K562 (cell line): ENCODE measurements around the gene LSS. TPM values are rescaled to one million over a fixed set of nuclear protein-coding genes. Genes with fewer than 3 reads are reported as not detected.

Source experiments
- BRD9 ChIP-seq: fragments of 450-650 bp; IDR thresholded peaks from 2 replicates; pipeline ENCODE4 v1.6.1; 2018; ENCODE audit warnings: low read depth; ENCODE audit not compliant: partially characterized antibody
- GTF2F1 ChIP-seq: IDR thresholded peaks from 2 replicates; pipeline ENCODE4 v1.6.1; 2011; ENCODE audit warnings: low read depth, low read length, improper control_type of control experiment
- HDAC1 ChIP-seq, 2 experiments: fragments of 450-650 bp; IDR thresholded peaks; 2 replicates each; pipeline ENCODE4 v1.6.1; 2016 to 2017; ENCODE audit warnings: inconsistent platforms in 1 of 2, mild to moderate bottlenecking in 1 of 2, moderate library complexity in 1 of 2
- MCM2 ChIP-seq: fragments of 450-650 bp; IDR thresholded peaks from 2 replicates; pipeline ENCODE4 v1.6.1; 2017; ENCODE audit warnings: low read depth, mild to moderate bottlenecking
- RBM34 ChIP-seq: fragments of 200-400 bp; formaldehyde crosslinking; IDR thresholded peaks from 2 replicates; pipeline ENCODE4 v1.6.1; 2018; ENCODE audit warnings: low read length, borderline replicate concordance; ENCODE audit not compliant: insufficient read depth
- TCF3 ChIP-seq: sonication (generic); formaldehyde crosslinking; IDR thresholded peaks from 2 replicates; pipeline ENCODE4 v1.4.0; 2020; ENCODE audit warnings: mild to moderate bottlenecking, missing genetic modification reagents
- ZNF316 ChIP-seq: fragments of 450-650 bp; IDR thresholded peaks from 2 replicates; pipeline ENCODE4 v1.6.1; 2016
- ZNF444 ChIP-seq: fragments of 250-450 bp; sonication (Bioruptor Pico); IDR thresholded peaks from 2 replicates; pipeline ENCODE4 v1.4.0; 2020; ENCODE audit warnings: mild to moderate bottlenecking, moderate library complexity
- ZNF57 ChIP-seq: fragments of 450-650 bp; formaldehyde crosslinking; IDR thresholded peaks from 2 replicates; pipeline ENCODE4 v1.4.0; 2020; ENCODE audit warnings: mild to moderate bottlenecking, moderate library complexity
- polyA plus RNA-seq, 8 experiments: library from polyadenylated mRNA; depleted of rRNA in 4 of 8; stranded (reverse) in 5 of 8; unstranded in 3 of 8; fragments of >200 nt; fragmentation: Nextera tagmentation in 2 of 8; fragmentation: Illumina TruSeq in 1 of 8; extraction: Ambion mirVana in 2 of 8; extraction: Trizol in 1 of 8; gene quantifications; 2 replicates each; pipeline versions ENCODE4 v1.2.1 to v1.2.3, GENCODE V29; 2011 to 2014; ENCODE audit warnings: inconsistent platforms in 1 of 8, missing spikeins in 1 of 8
- total RNA-seq, 7 experiments: library from RNA; depleted of rRNA in 6 of 7; stranded (reverse); fragments of >200 nt in 6 of 7; fragmentation: Illumina TruSeq in 2 of 7; extraction: Trizol in 2 of 7; gene quantifications; 2 replicates each; pipeline versions ENCODE4 v1.2.1 to v1.2.3, GENCODE V29; 2011 to 2021; ENCODE audit warnings: low replicate concordance in 1 of 7
- TF ChIP-seq, protein P1 (sequence below): sonication (generic); formaldehyde crosslinking; IDR thresholded peaks from 2 replicates; pipeline ENCODE4 v1.8.0; 2023; ENCODE audit warnings: missing genetic modification reagents, mild to moderate bottlenecking, borderline replicate concordance
- TF ChIP-seq, protein P2 (sequence below), 2 experiments: fragments of 450-650 bp; IDR thresholded peaks; 2 replicates each; pipeline ENCODE4 v1.6.1; 2016; ENCODE audit warnings: mild to moderate bottlenecking in 2 of 2, borderline replicate concordance in 1 of 2, low read depth in 1 of 2, moderate library complexity in 1 of 2

LSS gene
- total and polyA plus RNA-seq, 9 of the 15 experiments (the other 6 are each of a cell fraction or from before 2014, with no cell fraction given): 2.2 to 89.5 (median 37.4) TPM

DNA sequence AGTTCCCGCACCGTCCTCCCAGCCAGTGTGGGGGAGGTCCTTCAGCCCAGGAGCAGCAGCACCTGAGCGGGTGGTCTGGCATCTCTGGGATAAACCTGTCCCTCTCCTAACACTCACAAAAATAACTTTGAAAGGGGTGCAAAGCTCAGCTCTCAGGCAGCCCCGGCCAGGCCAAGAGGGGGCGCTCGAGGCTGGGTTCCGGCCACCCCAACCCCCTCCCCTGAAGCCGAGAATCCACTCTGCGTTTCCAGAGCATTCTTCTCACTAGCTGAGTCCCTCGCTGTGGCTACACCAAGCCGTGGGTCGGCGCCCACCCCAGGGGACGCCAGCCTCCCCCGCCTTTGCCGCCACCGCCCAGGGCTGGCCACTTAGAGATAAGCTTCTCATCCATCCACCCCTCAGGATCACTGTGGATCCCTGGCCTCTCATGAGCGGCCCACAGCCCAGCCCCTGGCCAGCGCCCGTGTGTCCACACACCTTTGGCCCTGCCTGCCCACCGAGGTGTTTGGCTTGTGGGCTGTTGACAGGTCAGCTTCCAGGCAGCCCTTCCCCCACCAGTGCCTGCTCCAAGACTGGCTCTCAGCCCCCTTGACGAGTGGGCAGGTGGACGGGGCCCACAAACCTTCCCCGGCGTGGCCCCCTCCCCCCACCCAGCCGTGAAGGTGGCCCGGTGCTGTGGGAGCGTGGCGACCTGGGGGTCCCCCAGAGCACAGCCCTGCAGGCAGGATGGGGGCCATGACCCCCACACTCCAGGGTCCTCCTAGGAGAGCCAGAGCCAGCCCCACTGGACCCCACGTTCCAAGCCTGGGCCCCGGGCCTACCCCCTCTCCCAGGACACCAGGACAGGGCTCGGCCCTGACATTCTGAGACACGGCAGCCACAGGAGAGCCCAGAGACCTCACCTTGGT lies 75.1 kb downstream of the LSS start (continued):
- TF ChIP-seq, protein P1, sequence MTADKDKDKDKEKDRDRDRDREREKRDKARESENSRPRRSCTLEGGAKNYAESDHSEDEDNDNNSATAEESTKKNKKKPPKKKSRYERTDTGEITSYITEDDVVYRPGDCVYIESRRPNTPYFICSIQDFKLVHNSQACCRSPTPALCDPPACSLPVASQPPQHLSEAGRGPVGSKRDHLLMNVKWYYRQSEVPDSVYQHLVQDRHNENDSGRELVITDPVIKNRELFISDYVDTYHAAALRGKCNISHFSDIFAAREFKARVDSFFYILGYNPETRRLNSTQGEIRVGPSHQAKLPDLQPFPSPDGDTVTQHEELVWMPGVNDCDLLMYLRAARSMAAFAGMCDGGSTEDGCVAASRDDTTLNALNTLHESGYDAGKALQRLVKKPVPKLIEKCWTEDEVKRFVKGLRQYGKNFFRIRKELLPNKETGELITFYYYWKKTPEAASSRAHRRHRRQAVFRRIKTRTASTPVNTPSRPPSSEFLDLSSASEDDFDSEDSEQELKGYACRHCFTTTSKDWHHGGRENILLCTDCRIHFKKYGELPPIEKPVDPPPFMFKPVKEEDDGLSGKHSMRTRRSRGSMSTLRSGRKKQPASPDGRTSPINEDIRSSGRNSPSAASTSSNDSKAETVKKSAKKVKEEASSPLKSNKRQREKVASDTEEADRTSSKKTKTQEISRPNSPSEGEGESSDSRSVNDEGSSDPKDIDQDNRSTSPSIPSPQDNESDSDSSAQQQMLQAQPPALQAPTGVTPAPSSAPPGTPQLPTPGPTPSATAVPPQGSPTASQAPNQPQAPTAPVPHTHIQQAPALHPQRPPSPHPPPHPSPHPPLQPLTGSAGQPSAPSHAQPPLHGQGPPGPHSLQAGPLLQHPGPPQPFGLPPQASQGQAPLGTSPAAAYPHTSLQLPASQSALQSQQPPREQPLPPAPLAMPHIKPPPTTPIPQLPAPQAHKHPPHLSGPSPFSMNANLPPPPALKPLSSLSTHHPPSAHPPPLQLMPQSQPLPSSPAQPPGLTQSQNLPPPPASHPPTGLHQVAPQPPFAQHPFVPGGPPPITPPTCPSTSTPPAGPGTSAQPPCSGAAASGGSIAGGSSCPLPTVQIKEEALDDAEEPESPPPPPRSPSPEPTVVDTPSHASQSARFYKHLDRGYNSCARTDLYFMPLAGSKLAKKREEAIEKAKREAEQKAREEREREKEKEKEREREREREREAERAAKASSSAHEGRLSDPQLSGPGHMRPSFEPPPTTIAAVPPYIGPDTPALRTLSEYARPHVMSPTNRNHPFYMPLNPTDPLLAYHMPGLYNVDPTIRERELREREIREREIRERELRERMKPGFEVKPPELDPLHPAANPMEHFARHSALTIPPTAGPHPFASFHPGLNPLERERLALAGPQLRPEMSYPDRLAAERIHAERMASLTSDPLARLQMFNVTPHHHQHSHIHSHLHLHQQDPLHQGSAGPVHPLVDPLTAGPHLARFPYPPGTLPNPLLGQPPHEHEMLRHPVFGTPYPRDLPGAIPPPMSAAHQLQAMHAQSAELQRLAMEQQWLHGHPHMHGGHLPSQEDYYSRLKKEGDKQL (CRISPR knock-in tag): no peak
- TF ChIP-seq GTF2F1 (no peak), ZNF57 (CRISPR knock-in tag) (no peak), HDAC1 (IDR thresholded peaks at IDR 0.05) (peak in 1 of 2 experiments; percentile 85; a peak in 2 of 4 replicates), RBM34 (no peak), ZNF316 (no peak), TCF3 (CRISPR knock-in tag) (peak; percentile 91), BRD9 (peak; percentile 70), ZNF444 (no peak), MCM2 (no peak)
- TF ChIP-seq, protein P2, sequence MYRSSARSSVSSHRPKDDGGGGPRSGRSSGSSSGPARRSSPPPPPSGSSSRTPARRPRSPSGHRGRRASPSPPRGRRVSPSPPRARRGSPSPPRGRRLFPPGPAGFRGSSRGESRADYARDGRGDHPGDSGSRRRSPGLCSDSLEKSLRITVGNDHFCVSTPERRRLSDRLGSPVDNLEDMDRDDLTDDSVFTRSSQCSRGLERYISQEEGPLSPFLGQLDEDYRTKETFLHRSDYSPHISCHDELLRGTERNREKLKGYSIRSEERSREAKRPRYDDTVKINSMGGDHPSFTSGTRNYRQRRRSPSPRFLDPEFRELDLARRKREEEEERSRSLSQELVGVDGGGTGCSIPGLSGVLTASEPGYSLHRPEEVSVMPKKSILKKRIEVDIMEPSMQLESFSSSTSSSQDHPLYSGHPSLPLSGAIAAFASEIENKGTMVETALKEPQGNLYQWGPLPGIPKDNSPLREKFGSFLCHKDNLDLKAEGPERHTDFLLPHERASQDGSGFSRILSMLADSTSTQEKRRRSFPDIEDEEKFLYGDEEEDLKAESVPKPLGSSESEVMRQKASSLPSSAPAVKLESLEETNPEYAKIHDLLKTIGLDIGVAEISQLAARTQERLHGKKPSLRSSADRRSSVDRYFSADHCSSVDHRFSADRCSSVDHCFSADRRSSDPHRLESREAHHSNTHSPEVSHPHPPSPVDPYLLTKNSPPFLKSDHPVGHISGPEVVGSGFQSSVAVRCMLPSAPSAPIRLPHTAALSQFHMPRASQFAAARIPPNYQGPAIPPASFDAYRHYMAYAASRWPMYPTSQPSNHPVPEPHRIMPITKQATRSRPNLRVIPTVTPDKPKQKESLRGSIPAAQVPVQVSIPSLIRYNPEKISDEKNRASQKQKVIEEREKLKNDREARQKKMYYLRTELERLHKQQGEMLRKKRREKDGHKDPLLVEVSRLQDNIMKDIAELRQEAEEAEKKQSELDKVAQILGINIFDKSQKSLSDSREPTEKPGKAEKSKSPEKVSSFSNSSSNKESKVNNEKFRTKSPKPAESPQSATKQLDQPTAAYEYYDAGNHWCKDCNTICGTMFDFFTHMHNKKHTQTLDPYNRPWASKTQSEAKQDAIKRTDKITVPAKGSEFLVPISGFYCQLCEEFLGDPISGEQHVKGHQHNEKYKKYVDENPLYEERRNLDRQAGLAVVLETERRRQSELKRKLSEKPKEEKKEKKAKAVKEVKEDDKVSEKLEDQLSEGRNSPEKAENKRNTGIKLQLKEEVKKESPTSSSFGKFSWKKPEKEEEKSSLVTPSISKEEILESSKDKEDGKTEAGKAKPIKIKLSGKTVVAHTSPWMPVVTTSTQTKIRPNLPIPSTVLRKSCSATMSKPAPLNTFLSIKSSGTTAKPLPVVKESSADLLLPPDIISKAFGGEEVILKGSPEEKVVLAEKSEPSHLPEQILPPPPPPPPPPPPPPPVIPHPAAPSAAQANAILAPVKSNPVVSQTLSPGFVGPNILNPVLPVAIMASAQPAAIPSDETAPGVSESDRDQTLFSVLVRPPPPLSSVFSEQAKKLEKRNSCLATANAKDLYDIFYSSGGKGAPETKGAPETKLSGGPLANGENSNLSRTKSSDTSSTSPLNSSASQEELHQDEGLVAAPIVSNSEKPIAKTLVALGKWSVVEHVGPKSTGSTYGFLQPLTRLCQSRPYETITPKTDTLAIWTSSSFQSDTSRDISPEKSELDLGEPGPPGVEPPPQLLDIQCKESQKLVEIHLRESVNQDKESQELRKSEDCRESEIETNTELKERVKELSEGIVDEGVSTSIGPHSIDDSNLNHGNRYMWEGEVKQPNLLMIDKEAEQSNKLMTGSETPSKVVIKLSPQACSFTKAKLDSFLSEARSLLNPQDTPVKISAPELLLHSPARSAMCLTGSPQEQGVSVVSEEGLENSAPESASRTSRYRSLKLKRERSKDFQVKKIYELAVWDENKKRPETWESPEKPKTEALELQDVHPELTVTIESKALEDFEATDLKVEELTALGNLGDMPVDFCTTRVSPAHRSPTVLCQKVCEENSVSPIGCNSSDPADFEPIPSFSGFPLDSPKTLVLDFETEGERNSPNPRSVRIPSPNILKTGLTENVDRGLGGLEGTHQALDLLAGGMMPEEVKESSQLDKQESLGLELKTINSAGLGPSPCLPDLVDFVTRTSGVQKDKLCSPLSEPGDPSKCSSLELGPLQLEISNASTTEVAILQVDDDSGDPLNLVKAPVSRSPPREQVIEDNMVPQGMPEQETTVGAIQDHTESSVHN (IDR thresholded peaks at IDR 0.05; ENCODE audit: borderline replicate concordance in 1 of 2, low read depth in 1 of 2): no peak
